HG02938 (cell line): ENCODE data around the gene ALG6.

Experiments used
- ATAC-seq: cut with Tn5 transposase; IDR thresholded peaks from one replicate; pipeline ENCODE4 v1.9.1; 2021; ENCODE audit warnings: mild to moderate bottlenecking, moderate library complexity; ENCODE audit not compliant: unreplicated experiment

Gene ALG6

GRCh38 chr1:63487336-63488065 is 120.1 kb downstream of the ALG6 start:
- no peak for ATAC-seq
